Measurements from ENCODE around the gene POLR2F.

Gene POLR2F

GRCh38 chr22:38017939-38018885 is 64.7 kb downstream of the POLR2F start:
- intact Hi-C loops (cut with DNase I; ENCODE audit: low total_unique reads): no loop called here
- H3K9me3 ChIP-seq: no peaks in the 10 kb centered on the region
- H3K36me3 ChIP-seq: no peaks in the 10 kb centered on the region
- no peak overlapping the region for H3K27ac ChIP-seq
- no peak overlapping the region for H3K4me3 ChIP-seq
- TF ChIP-seq CTCF (IDR thresholded peaks at IDR 0.05): no peak
- DNase-seq: no peak
- no peaks in the 10 kb centered on the region for H3K27me3 ChIP-seq
- H3K4me1 ChIP-seq: peaks cover 0 to 23% (median 11%) of the 10 kb centered on the region in 4 donors

Data from tibial artery (tissue), 4 donors.